NB4 (cell line): ENCODE data around the gene PIPOX.

Source experiments
- DNase-seq: peaks from one replicate; pipeline ENCODE4 v3.0.0; 2010; ENCODE audit warnings: low read depth
- H3K4me3 ChIP-seq: one replicate; pipeline ENCODE4 v1.5.1; 2011; ENCODE audit warnings: mild to moderate bottlenecking, low read depth, low read length, moderate library complexity
- MAX ChIP-seq: IDR thresholded peaks from 2 replicates; pipeline ENCODE4 v1.6.1; 2011; ENCODE audit warnings: low read depth, low read length
- MYC ChIP-seq: IDR thresholded peaks from 2 replicates; pipeline ENCODE4 v1.6.1; 2011; ENCODE audit warnings: low read depth, low read length
- POLR2A ChIP-seq: IDR thresholded peaks from 2 replicates; pipeline ENCODE4 v1.6.1; 2011; ENCODE audit warnings: mild to moderate bottlenecking; ENCODE audit not compliant: insufficient read length; ENCODE audit errors: extremely low read depth
- TF ChIP-seq, protein P1 (sequence below): IDR thresholded peaks from one replicate; pipeline ENCODE4 v1.5.1; 2012; ENCODE audit warnings: low read depth, low read length

PIPOX gene

DNA sequence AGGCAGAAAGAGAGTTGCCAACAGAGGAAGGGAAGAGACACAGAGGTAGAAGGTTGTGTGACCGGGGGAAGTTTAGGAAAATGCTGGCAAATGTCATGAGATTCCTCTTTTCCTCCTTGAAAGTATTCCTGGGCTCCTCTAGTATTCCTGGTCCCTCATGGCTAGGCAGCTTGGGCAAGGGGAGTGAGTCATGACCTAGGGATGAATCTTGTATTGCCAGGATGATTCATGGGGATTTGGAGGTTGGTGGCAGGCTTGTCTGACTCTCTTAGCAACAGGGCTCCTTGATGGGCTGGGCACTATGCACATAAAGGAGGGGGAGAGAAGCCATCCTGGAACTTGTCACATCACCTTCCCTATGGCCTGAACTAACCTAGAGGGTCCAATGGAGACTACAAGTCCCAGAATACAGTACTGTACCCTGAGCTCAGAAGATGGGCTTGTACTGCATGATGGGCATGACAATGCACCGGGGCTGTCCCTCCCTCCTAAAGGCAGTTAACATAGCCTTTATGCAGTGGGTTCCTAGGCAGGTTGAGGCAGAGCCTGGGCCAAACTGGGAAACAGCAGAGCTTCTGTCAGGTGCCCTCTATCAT lies 35.0 kb upstream of the PIPOX start:
- DNase-seq, result no peak

GRCh38 chr17:29008591-29008990 lies 34.4 kb upstream of the PIPOX start:
- no peak for TF ChIP-seq POLR2A
- no peak for TF ChIP-seq MYC
- TF ChIP-seq MAX, result no peak
- TF ChIP-seq, protein P1, sequence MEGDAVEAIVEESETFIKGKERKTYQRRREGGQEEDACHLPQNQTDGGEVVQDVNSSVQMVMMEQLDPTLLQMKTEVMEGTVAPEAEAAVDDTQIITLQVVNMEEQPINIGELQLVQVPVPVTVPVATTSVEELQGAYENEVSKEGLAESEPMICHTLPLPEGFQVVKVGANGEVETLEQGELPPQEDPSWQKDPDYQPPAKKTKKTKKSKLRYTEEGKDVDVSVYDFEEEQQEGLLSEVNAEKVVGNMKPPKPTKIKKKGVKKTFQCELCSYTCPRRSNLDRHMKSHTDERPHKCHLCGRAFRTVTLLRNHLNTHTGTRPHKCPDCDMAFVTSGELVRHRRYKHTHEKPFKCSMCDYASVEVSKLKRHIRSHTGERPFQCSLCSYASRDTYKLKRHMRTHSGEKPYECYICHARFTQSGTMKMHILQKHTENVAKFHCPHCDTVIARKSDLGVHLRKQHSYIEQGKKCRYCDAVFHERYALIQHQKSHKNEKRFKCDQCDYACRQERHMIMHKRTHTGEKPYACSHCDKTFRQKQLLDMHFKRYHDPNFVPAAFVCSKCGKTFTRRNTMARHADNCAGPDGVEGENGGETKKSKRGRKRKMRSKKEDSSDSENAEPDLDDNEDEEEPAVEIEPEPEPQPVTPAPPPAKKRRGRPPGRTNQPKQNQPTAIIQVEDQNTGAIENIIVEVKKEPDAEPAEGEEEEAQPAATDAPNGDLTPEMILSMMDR, result no peak
- no peak overlapping the region for H3K4me3 ChIP-seq
- no peak for DNase-seq

More for the DNA sequence above, 35.0 kb upstream of the PIPOX start:
- TF ChIP-seq MAX (no peak), POLR2A (no peak), MYC (no peak)
- TF ChIP-seq, protein P1, result no peak
- no peak overlapping the region for H3K4me3 ChIP-seq

GRCh38 chr17:29010129-29010528 lies 32.8 kb upstream of the PIPOX start:
- no peak for DNase-seq
- no peak for TF ChIP-seq MYC
- TF ChIP-seq, protein P1, result no peak
- no peak for TF ChIP-seq MAX
- no peak for TF ChIP-seq POLR2A
- H3K4me3 ChIP-seq, result no peak overlapping the region

DNA sequence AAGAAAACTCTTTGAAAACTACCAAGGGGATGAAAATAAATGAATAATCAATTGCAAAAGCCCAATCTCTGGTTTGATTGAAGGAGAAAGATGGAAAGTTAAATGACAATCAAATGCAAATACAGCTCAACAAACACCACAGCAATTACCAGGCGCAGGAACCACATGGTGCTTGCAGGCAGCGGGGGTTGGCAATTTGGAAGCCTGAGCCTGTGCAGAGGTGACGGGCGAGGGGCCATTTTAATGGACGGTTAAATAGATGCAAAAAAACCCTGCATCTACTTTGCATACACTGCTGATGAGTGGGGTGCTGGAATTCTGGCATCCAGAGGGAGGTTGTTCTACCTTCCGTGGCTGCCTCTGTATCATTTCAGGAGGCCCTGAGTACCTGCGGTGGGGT lies 32.4 kb upstream of the PIPOX start:
- DNase-seq, result no peak
- H3K4me3 ChIP-seq, result no peak overlapping the region
- no peak for TF ChIP-seq MYC
- TF ChIP-seq POLR2A, result no peak
- TF ChIP-seq MAX, result no peak
- TF ChIP-seq, protein P1, result no peak

DNA sequence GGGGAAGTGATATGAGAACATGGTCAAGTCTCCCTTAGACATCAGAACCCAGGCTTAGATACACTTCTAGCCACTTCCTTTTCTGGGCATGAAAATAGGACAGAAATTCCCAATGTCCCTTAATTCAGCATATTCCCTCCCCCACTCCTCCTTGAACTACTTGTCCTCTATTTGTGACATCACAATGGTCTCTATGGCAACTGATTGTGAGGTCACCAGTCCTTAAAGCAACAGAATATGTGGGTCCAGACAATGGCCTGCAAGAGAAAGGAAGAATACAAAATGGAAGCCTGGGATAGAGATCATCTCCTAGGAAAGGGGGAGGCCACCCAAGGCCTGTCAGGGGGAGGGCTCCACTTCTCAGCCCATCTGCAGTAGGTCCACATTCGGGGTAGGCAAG lies 30.4 kb upstream of the PIPOX start:
- no peak overlapping the region for H3K4me3 ChIP-seq
- TF ChIP-seq POLR2A, result no peak
- no peak for TF ChIP-seq MYC
- TF ChIP-seq, protein P1, result no peak
- no peak for TF ChIP-seq MAX
- DNase-seq, result no peak

- H3K4me3 ChIP-seq, result no peak overlapping the region
- TF ChIP-seq MYC, result no peak
- no peak for TF ChIP-seq POLR2A
- TF ChIP-seq MAX, result no peak
- TF ChIP-seq, protein P1, result no peak
- no peak for DNase-seq
Measured at GRCh38 chr17:29014716-29015115, 28.2 kb upstream of the PIPOX start.
